ENCODE data around the gene NHLRC4. TPM values are rescaled to one million over a fixed set of nuclear protein-coding genes. Genes with fewer than 3 reads are reported as not detected.
A peak's percentile ranks its signal among the peaks of the same experiment; 100 is the strongest.

Gene NHLRC4
- total RNA-seq, 1 donor from 2014 or later = 0.74 TPM

- Histone ChIP-seq H3K36me3 (peaks cover 0 to 39% of the 10 kb centered on the region in 2 donors), H3K27ac (no peak overlapping the region), H3K9me3 (no peaks in the 10 kb centered on the region), H3K27me3 (no peaks in the 10 kb centered on the region), H3K4me1 (peaks cover 20% of the 10 kb centered on the region), H3K4me3 (no peak overlapping the region)
- intact Hi-C loops (cut with DNase I) = no loop called here
- no peak for DNase-seq (ENCODE audit: extremely low spot score in 2 of 2)
- no peak for TF ChIP-seq POLR2AphosphoS5 (IDR thresholded peaks at IDR 0.05; ENCODE audit: insufficient read depth in 1 of 2, low read depth in 1 of 2)
- TF ChIP-seq POLR2A (IDR thresholded peaks at IDR 0.05) = no peak
- TF ChIP-seq CTCF (IDR thresholded peaks at IDR 0.05) = no peak
Measured at GRCh38 chr16:549544-550263, 17.1 kb upstream of the NHLRC4 start.

GRCh38 chr16:551210-551609, 15.6 kb upstream of the NHLRC4 start:
- no peak overlapping the region for H3K27ac ChIP-seq
- intact Hi-C loops (cut with DNase I) = no loop called here
- peaks cover 0 to 39% of the 10 kb centered on the region in 2 donors for H3K36me3 ChIP-seq
- no peaks in the 10 kb centered on the region for H3K27me3 ChIP-seq
- DNase-seq (ENCODE audit: extremely low spot score in 2 of 2) = no peak
- TF ChIP-seq POLR2AphosphoS5 (IDR thresholded peaks at IDR 0.05; ENCODE audit: insufficient read depth in 1 of 2, low read depth in 1 of 2) = no peak
- TF ChIP-seq CTCF (IDR thresholded peaks at IDR 0.05) = no peak
- no peak for TF ChIP-seq POLR2A (IDR thresholded peaks at IDR 0.05)
- peaks cover 25% of the 10 kb centered on the region for H3K4me1 ChIP-seq
- H3K9me3 ChIP-seq = no peaks in the 10 kb centered on the region
- no peak overlapping the region for H3K4me3 ChIP-seq

- peaks cover 0 to 39% of the 10 kb centered on the region in 2 donors for H3K36me3 ChIP-seq
Measured at GRCh38 chr16:552171-552570, 14.6 kb upstream of the NHLRC4 start.

GRCh38 chr16:553601-554296, 13.1 kb upstream of the NHLRC4 start:
- intact Hi-C loops (cut with DNase I) = no loop called here
- Histone ChIP-seq H3K4me3 (no peak overlapping the region), H3K27ac (no peak overlapping the region), H3K9me3 (no peaks in the 10 kb centered on the region), H3K27me3 (no peaks in the 10 kb centered on the region), H3K36me3 (peaks cover 0 to 39% of the 10 kb centered on the region in 2 donors), H3K4me1 (peaks cover 14% of the 10 kb centered on the region)
- TF ChIP-seq POLR2AphosphoS5 (IDR thresholded peaks at IDR 0.05; ENCODE audit: insufficient read depth in 1 of 2, low read depth in 1 of 2) = no peak
- TF ChIP-seq POLR2A (IDR thresholded peaks at IDR 0.05) = no peak
- no peak for TF ChIP-seq CTCF (IDR thresholded peaks at IDR 0.05)
- DNase-seq (ENCODE audit: extremely low spot score in 2 of 2) = no peak

More at GRCh38 chr16:552171-552570, 14.6 kb upstream of the NHLRC4 start:
- no peak overlapping the region for H3K27ac ChIP-seq
- no peak overlapping the region for H3K4me3 ChIP-seq
- no peaks in the 10 kb centered on the region for H3K27me3 ChIP-seq
- intact Hi-C loops (cut with DNase I) = no loop called here
- TF ChIP-seq POLR2A (IDR thresholded peaks at IDR 0.05) = no peak
- TF ChIP-seq POLR2AphosphoS5 (IDR thresholded peaks at IDR 0.05; ENCODE audit: insufficient read depth in 1 of 2, low read depth in 1 of 2) = no peak
- H3K9me3 ChIP-seq = no peaks in the 10 kb centered on the region
- DNase-seq (ENCODE audit: extremely low spot score in 2 of 2) = no peak
- peaks cover 20% of the 10 kb centered on the region for H3K4me1 ChIP-seq

- peaks cover 0 to 35% of the 10 kb centered on the region in 2 donors for H3K36me3 ChIP-seq
- peak overlapping the region in 1 of 2 donors; percentile 26 for H3K4me3 ChIP-seq
- intact Hi-C loops (cut with DNase I) = no loop called here
- peaks cover 14% of the 10 kb centered on the region for H3K4me1 ChIP-seq
- no peaks in the 10 kb centered on the region for H3K27me3 ChIP-seq
- TF ChIP-seq POLR2AphosphoS5 (IDR thresholded peaks at IDR 0.05; ENCODE audit: insufficient read depth in 1 of 2, low read depth in 1 of 2) (no peak), POLR2A (IDR thresholded peaks at IDR 0.05) (no peak), CTCF (IDR thresholded peaks at IDR 0.05) (no peak)
- H3K9me3 ChIP-seq = no peaks in the 10 kb centered on the region
- H3K27ac ChIP-seq = no peak overlapping the region
- DNase-seq (ENCODE audit: extremely low spot score in 2 of 2) = no peak
Measured at GRCh38 chr16:554297-554621, 12.5 kb upstream of the NHLRC4 start.

Data from vagina (tissue), 2 donors.